HepG2 (cell line): Measurements from ENCODE around the gene KISS1R. TPM values are rescaled to one million over a fixed set of nuclear protein-coding genes. Genes with fewer than 3 reads are reported as not detected.
A peak's percentile ranks its signal among the peaks of the same experiment; 100 is the strongest.

Source experiments
- FOXC1 ChIP-seq: sonication (generic); formaldehyde crosslinking; IDR thresholded peaks from 2 replicates; pipeline ENCODE4 v1.8.0; 2022; ENCODE audit warnings: mild to moderate bottlenecking, missing genetic modification reagents, borderline replicate concordance
- GFI1 ChIP-seq: sonication (generic); formaldehyde crosslinking; IDR thresholded peaks from 2 replicates; pipeline ENCODE4 v1.5.0; 2020; ENCODE audit warnings: missing genetic modification reagents, mild to moderate bottlenecking, borderline replicate concordance
- HOXA3 ChIP-seq: sonication (generic); formaldehyde crosslinking; IDR thresholded peaks from 2 replicates; pipeline ENCODE4 v1.5.0; 2020; ENCODE audit warnings: missing genetic modification reagents
- KDM1A ChIP-seq: IDR thresholded peaks from 2 replicates; pipeline ENCODE4 v1.6.1; 2016; ENCODE audit warnings: missing compliant biosample characterization
- MATR3 ChIP-seq: sonication (generic); formaldehyde crosslinking; IDR thresholded peaks from 2 replicates; pipeline ENCODE4 v1.4.0; 2020; ENCODE audit warnings: missing genetic modification reagents
- POGK ChIP-seq: sonication (generic); formaldehyde crosslinking; conservative IDR thresholded peaks from 2 replicates; pipeline ENCODE4 v1.8.0; 2022; ENCODE audit warnings: mild to moderate bottlenecking, moderate library complexity, missing genetic modification reagents
- ZBED4 ChIP-seq: sonication (generic); formaldehyde crosslinking; IDR thresholded peaks from 2 replicates; pipeline ENCODE4 v1.4.0; 2020; ENCODE audit warnings: missing genetic modification reagents, borderline replicate concordance
- ZFP37 ChIP-seq: sonication (generic); formaldehyde crosslinking; IDR thresholded peaks from 2 replicates; pipeline ENCODE4 v1.4.0; 2020; ENCODE audit warnings: missing genetic modification reagents, borderline replicate concordance
- ZMYM3 ChIP-seq: sonication (generic); formaldehyde crosslinking; IDR thresholded peaks from 2 replicates; pipeline ENCODE4 v1.5.1; 2020; ENCODE audit warnings: mild to moderate bottlenecking, missing genetic modification reagents
- ZNF282 ChIP-seq: fragments of 450-650 bp; IDR thresholded peaks from 2 replicates; pipeline ENCODE4 v1.6.1; 2018; ENCODE audit not compliant: partially characterized antibody
- ZNF292 ChIP-seq: sonication (generic); formaldehyde crosslinking; IDR thresholded peaks from 2 replicates; pipeline ENCODE4 v1.8.1; 2022; ENCODE audit warnings: mild to moderate bottlenecking, low read depth, missing genetic modification reagents, borderline replicate concordance
- ZNF451 ChIP-seq: sonication (generic); formaldehyde crosslinking; IDR thresholded peaks from 2 replicates; pipeline ENCODE4 v1.5.0; 2020; ENCODE audit warnings: mild to moderate bottlenecking, missing genetic modification reagents
- ZNF484 ChIP-seq: sonication (generic); formaldehyde crosslinking; IDR thresholded peaks from 2 replicates; pipeline ENCODE4 v1.5.1; 2020; ENCODE audit warnings: mild to moderate bottlenecking, low read depth, missing genetic modification reagents, borderline replicate concordance
- ZNF589 ChIP-seq: sonication (generic); formaldehyde crosslinking; conservative IDR thresholded peaks from 2 replicates; pipeline ENCODE4 v1.8.0; 2022; ENCODE audit warnings: mild to moderate bottlenecking, moderate library complexity, missing genetic modification reagents
- ZNF678 ChIP-seq: sonication (generic); formaldehyde crosslinking; IDR thresholded peaks from 2 replicates; pipeline ENCODE4 v1.4.0; 2020; ENCODE audit warnings: mild to moderate bottlenecking, missing genetic modification reagents
- ZNF720 ChIP-seq: sonication (generic); formaldehyde crosslinking; IDR thresholded peaks from 2 replicates; pipeline ENCODE4 v1.4.0; 2020; ENCODE audit warnings: missing genetic modification reagents
- ZSCAN12 ChIP-seq: sonication (generic); formaldehyde crosslinking; IDR thresholded peaks from 2 replicates; pipeline ENCODE4 v1.9.0; 2021; ENCODE audit warnings: mild to moderate bottlenecking, missing genetic modification reagents
- polyA plus RNA-seq, 8 experiments: library from polyadenylated mRNA; depleted of rRNA in 3 of 8; stranded (reverse) in 7 of 8; unstranded in 1 of 8; fragments of >200 nt; fragmentation: Illumina TruSeq in 4 of 8; extraction: Trizol in 4 of 8; gene quantifications; 2 replicates each; pipeline versions ENCODE4 v1.2.1 to v1.2.3, GENCODE V29; 2011 to 2016; ENCODE audit warnings: low read depth in 4 of 8, missing spikeins in 1 of 8, mixed read lengths in 1 of 8; ENCODE audit not compliant: insufficient read depth in 1 of 8
- total RNA-seq, 5 experiments: library from RNA; depleted of rRNA; stranded (reverse); fragments of >200 nt; fragmentation: Illumina TruSeq; extraction: Trizol; gene quantifications; 2 replicates each; pipeline ENCODE4 v1.2.3, GENCODE V29; 2016; ENCODE audit warnings: low read depth in 1 of 5
- TF ChIP-seq, protein P1 (sequence below): sonication (generic); formaldehyde crosslinking; IDR thresholded peaks from 2 replicates; pipeline ENCODE4 v1.5.0; 2020; ENCODE audit warnings: missing genetic modification reagents

The KISS1R gene
- total and polyA plus RNA-seq, 2 of the 13 experiments (the other 11 are each of a cell fraction or from before 2014, with no cell fraction given): 1.1 to 10.2 TPM

DNA sequence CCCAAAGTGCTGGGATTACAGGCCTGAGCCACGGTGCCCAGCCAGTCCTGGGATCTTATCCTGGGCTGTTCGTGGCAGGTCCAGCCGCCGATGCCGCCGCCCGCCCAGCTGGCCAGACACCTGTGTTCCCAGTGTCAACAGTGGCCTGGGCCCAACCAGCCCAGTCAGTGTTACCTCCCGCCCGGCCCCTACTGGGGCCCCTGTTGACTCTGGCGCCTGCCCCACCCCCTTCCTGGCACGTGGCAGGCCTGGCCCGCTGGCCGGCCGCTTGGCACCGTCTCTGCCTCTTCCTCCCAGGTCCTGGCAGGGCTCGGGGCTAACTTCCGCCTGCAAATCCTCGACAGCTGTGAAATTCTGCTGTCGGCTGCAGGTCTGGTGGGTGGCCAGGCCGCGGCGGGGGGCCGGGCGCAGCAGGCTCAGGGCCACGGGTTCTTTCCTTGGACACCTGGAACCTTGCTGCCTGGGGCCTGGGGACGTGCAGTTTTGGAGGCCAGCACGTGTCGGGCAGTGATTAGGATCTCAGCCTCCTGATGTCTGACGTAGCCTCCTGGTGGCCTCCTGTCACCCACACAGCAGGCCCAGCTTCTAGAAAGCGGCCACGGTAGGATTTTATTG, 17.8 kb downstream of the KISS1R start (continued):
- no peak for TF ChIP-seq ZNF282
- peak; percentile 53; the same call in 1 of the 2 replicates for TF ChIP-seq ZNF292 (CRISPR knock-in tag)
- TF ChIP-seq GFI1 (CRISPR knock-in tag): peak; percentile 66; the same call in 1 of the 2 replicates
- no peak for TF ChIP-seq KDM1A
- TF ChIP-seq ZNF589 (CRISPR knock-in tag): peak; percentile 75; the same call in 1 of the 2 replicates
- no peak for TF ChIP-seq MATR3
- TF ChIP-seq ZNF720 (CRISPR knock-in tag): no peak
- peak; percentile 87 for TF ChIP-seq ZFP37 (CRISPR knock-in tag)
- TF ChIP-seq ZNF484: no peak
- peak; percentile 78; the same call in 1 of the 2 replicates for TF ChIP-seq ZSCAN12 (CRISPR knock-in tag)
- TF ChIP-seq ZBED4: peak; percentile 98
- TF ChIP-seq FOXC1: no peak
- TF ChIP-seq HOXA3 (CRISPR knock-in tag): peak; percentile 93
- TF ChIP-seq ZMYM3 (CRISPR knock-in tag): peak; percentile 83
- peak; percentile 70; the same call in 1 of the 2 replicates for TF ChIP-seq ZNF451
- TF ChIP-seq POGK: peak; percentile 90
- TF ChIP-seq, protein P1, sequence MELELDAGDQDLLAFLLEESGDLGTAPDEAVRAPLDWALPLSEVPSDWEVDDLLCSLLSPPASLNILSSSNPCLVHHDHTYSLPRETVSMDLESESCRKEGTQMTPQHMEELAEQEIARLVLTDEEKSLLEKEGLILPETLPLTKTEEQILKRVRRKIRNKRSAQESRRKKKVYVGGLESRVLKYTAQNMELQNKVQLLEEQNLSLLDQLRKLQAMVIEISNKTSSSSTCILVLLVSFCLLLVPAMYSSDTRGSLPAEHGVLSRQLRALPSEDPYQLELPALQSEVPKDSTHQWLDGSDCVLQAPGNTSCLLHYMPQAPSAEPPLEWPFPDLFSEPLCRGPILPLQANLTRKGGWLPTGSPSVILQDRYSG: peak; percentile 56; the same call in 1 of the 2 replicates
- TF ChIP-seq ZNF678 (CRISPR knock-in tag): peak; percentile 95; the same call in 1 of the 2 replicates
